HG03280 (cell line): ENCODE results near the gene ANKS1A.

Source experiments
- ATAC-seq: cut with Tn5 transposase; IDR thresholded peaks from one replicate; pipeline ENCODE4 v1.9.1; 2021; ENCODE audit warnings: mild to moderate bottlenecking, moderate library complexity; ENCODE audit not compliant: unreplicated experiment

Gene ANKS1A

GRCh38 chr6:35080016-35080680 is 191.1 kb downstream of the ANKS1A start:
- ATAC-seq, result no peak

GRCh38 chr6:35080821-35081425 is 191.9 kb downstream of the ANKS1A start:
- no peak for ATAC-seq

GRCh38 chr6:35081426-35081851 is 192.4 kb downstream of the ANKS1A start:
- ATAC-seq, result no peak

GRCh38 chr6:35082046-35082732 is 193.1 kb downstream of the ANKS1A start:
- ATAC-seq, result no peak

- ATAC-seq, result no peak
Measured at GRCh38 chr6:35082733-35083403, 193.8 kb downstream of the ANKS1A start.

GRCh38 chr6:35083507-35083906 is 194.5 kb downstream of the ANKS1A start:
- ATAC-seq, result no peak

- no peak for ATAC-seq
Measured at GRCh38 chr6:35084041-35084491, 195.0 kb downstream of the ANKS1A start.

- ATAC-seq, result no peak
Measured at GRCh38 chr6:35084511-35085203, 195.6 kb downstream of the ANKS1A start.

- ATAC-seq, result no peak
Measured at GRCh38 chr6:35085359-35086281, 196.6 kb downstream of the ANKS1A start.

- no peak for ATAC-seq
Measured at GRCh38 chr6:35086282-35086632, 197.2 kb downstream of the ANKS1A start.

GRCh38 chr6:35086636-35087360 is 197.7 kb downstream of the ANKS1A start:
- no peak for ATAC-seq

GRCh38 chr6:35087361-35088280 is 198.6 kb downstream of the ANKS1A start:
- no peak for ATAC-seq

- no peak for ATAC-seq
Measured at GRCh38 chr6:35088281-35089215, 199.5 kb downstream of the ANKS1A start.

- ATAC-seq, result no peak
Measured at GRCh38 chr6:35089216-35089934, 200.3 kb downstream of the ANKS1A start.

- ATAC-seq, result no peak
Measured at GRCh38 chr6:35089935-35090505, 201.0 kb downstream of the ANKS1A start.

GRCh38 chr6:35090734-35091133 is 201.7 kb downstream of the ANKS1A start:
- ATAC-seq, result no peak
